Activated naive CD4-positive, alpha-beta T cell treated with anti-CD3 and anti-CD28 coated beads, Interleukin-2, amount 50 U/mL, for 16 hours (primary cell): ENCODE results near the gene MYH7B.

Experiments used
- DNase-seq: peaks from one replicate; pipeline ENCODE4 v3.0.0-alpha.2; 2020

MYH7B gene

GRCh38 chr20:34978092-34978744, 22.6 kb downstream of the MYH7B start:
- no peak for DNase-seq

- DNase-seq: no peak
Measured at GRCh38 chr20:34979366-34980153, 23.9 kb downstream of the MYH7B start.

GRCh38 chr20:34980543-34981233, 25.0 kb downstream of the MYH7B start:
- DNase-seq: no peak

GRCh38 chr20:34982270-34983088, 26.8 kb downstream of the MYH7B start:
- DNase-seq: no peak

- no peak for DNase-seq
Measured at GRCh38 chr20:34983089-34983820, 27.6 kb downstream of the MYH7B start.

GRCh38 chr20:34983995-34984735, 28.5 kb downstream of the MYH7B start:
- DNase-seq: no peak

- DNase-seq: no peak
Measured at GRCh38 chr20:34984756-34985261, 29.1 kb downstream of the MYH7B start.

- DNase-seq: no peak
Measured at GRCh38 chr20:34985461-34986310, 30.0 kb downstream of the MYH7B start.

GRCh38 chr20:34986311-34987287, 30.9 kb downstream of the MYH7B start:
- no peak for DNase-seq

- no peak for DNase-seq
Measured at GRCh38 chr20:34987288-34988190, 31.9 kb downstream of the MYH7B start.

GRCh38 chr20:34988191-34988540, 32.5 kb downstream of the MYH7B start:
- no peak for DNase-seq

- DNase-seq: no peak
Measured at GRCh38 chr20:34989118-34989517, 33.5 kb downstream of the MYH7B start.

GRCh38 chr20:34989670-34990069, 34.0 kb downstream of the MYH7B start:
- DNase-seq: no peak

- DNase-seq: no peak
Measured at GRCh38 chr20:34990231-34990630, 34.6 kb downstream of the MYH7B start.

GRCh38 chr20:34990661-34991214, 35.1 kb downstream of the MYH7B start:
- DNase-seq: no peak

- no peak for DNase-seq
Measured at GRCh38 chr20:34992751-34993417, 37.2 kb downstream of the MYH7B start.

GRCh38 chr20:34993941-34994508, 38.4 kb downstream of the MYH7B start:
- DNase-seq: no peak
